HEK293 (cell line): ENCODE data around the gene TMEM233.

Experiments used
- CTCF ChIA-PET: fragments of 350-600 bp; formaldehyde crosslinking; extraction: SDS; loops from one replicate; lab custom pipeline; 2021; ENCODE audit warnings: antibody characterized with exemption; lab: Yijun Ruan, JAX
- POLR2A ChIA-PET: fragments of 300-600 bp; formaldehyde crosslinking; extraction: SDS; loops from one replicate; lab custom pipeline; 2020; ENCODE audit warnings: antibody characterized with exemption, inconsistent platforms; lab: Yijun Ruan, JAX
- H3K27ac ChIP-seq: fragments of 200-500 bp; sonication (Bioruptor generic); 2 replicates; pipeline ENCODE4 v1.5.1; 2014; ENCODE audit warnings: low read depth, low read length, control low read depth, inconsistent platforms; ENCODE audit errors: extremely low read depth
- H3K36me3 ChIP-seq, 2 experiments: fragments of 200-500 bp in 1 of 2; sonication (Bioruptor generic) in 1 of 2; 1 replicate in 1 of 2; 2 replicates in 1 of 2; pipeline ENCODE4 v1.5.1; 2014 to 2017; ENCODE audit warnings: inconsistent platforms in 2 of 2, low read length in 2 of 2; ENCODE audit not compliant: control insufficient read depth in 2 of 2, insufficient read depth in 1 of 2
- H3K4me1 ChIP-seq: fragments of 200-500 bp; sonication (Bioruptor generic); 2 replicates; pipeline ENCODE4 v1.5.1; 2014; ENCODE audit warnings: mild to moderate bottlenecking, low read length, inconsistent platforms; ENCODE audit not compliant: control insufficient read depth, insufficient read depth
- H3K4me3 ChIP-seq: 2 replicates; pipeline ENCODE4 v1.5.1; 2011; ENCODE audit warnings: low read depth, mild to moderate bottlenecking, control low read depth, low read length, moderate library complexity
- H3K9me3 ChIP-seq: fragments of 200-500 bp; sonication (Bioruptor generic); 2 replicates; pipeline ENCODE4 v1.5.1; 2014; ENCODE audit warnings: low read depth, low read length, inconsistent platforms; ENCODE audit not compliant: control insufficient read depth, insufficient read depth
- KLF1 ChIP-seq: fragments of 450-650 bp; formaldehyde crosslinking; IDR thresholded peaks from 2 replicates; pipeline ENCODE4 v1.5.1; 2016; ENCODE audit warnings: missing biosample characterization, missing genetic modification characterization
- REPIN1 ChIP-seq: fragments of 450-650 bp; formaldehyde crosslinking; IDR thresholded peaks from 2 replicates; pipeline ENCODE4 v1.5.1; 2017; ENCODE audit warnings: missing biosample characterization, missing genetic modification characterization, low read depth
- ZFP69B ChIP-seq: fragments of 450-650 bp; formaldehyde crosslinking; IDR thresholded peaks from 2 replicates; pipeline ENCODE4 v1.5.1; 2016; ENCODE audit warnings: missing biosample characterization, missing genetic modification characterization
- ZNF274 ChIP-seq, 2 experiments: fragments of 200-500 bp in 1 of 2; fragments of 450-650 bp in 1 of 2; sonication (Bioruptor generic) in 1 of 2; formaldehyde crosslinking in 1 of 2; IDR thresholded peaks; 2 replicates each; pipeline versions ENCODE4 v1.5.1 to v1.6.1; 2014 to 2016; ENCODE audit warnings: borderline replicate concordance in 1 of 2, inconsistent platforms in 1 of 2, low read length in 1 of 2, missing biosample characterization in 1 of 2, missing genetic modification characterization in 1 of 2
- ZNF423 ChIP-seq: fragments of 450-650 bp; formaldehyde crosslinking; IDR thresholded peaks from 2 replicates; pipeline ENCODE4 v1.5.1; 2016; ENCODE audit warnings: missing biosample characterization, missing genetic modification characterization
- ZNF600 ChIP-seq: fragments of 450-650 bp; formaldehyde crosslinking; IDR thresholded peaks from 2 replicates; pipeline ENCODE4 v1.5.1; 2016; ENCODE audit warnings: missing biosample characterization, missing genetic modification characterization
- ZNF707 ChIP-seq: fragments of 450-650 bp; formaldehyde crosslinking; IDR thresholded peaks from 2 replicates; pipeline ENCODE4 v1.5.1; 2016; ENCODE audit warnings: missing biosample characterization, missing genetic modification characterization
- ZNF76 ChIP-seq: fragments of 450-650 bp; formaldehyde crosslinking; IDR thresholded peaks from 2 replicates; pipeline ENCODE4; 2016; ENCODE audit warnings: low read depth, missing biosample characterization, missing genetic modification characterization, borderline replicate concordance
- ZNF777 ChIP-seq: fragments of 450-650 bp; formaldehyde crosslinking; IDR thresholded peaks from 2 replicates; pipeline ENCODE4 v1.5.1; 2017; ENCODE audit warnings: missing biosample characterization, missing genetic modification characterization, borderline replicate concordance
- ZNF791 ChIP-seq: fragments of 450-650 bp; formaldehyde crosslinking; IDR thresholded peaks from 2 replicates; pipeline ENCODE4 v1.5.1; 2016; ENCODE audit warnings: missing biosample characterization, missing genetic modification characterization
- TF ChIP-seq, protein P1 (sequence below): fragments of 450-650 bp; formaldehyde crosslinking; IDR thresholded peaks from 2 replicates; pipeline ENCODE4 v1.5.0; 2017; ENCODE audit warnings: missing biosample characterization, missing genetic modification characterization, borderline replicate concordance
- TF ChIP-seq, protein P2 (sequence below): fragments of 450-650 bp; formaldehyde crosslinking; IDR thresholded peaks from 2 replicates; pipeline ENCODE4 v1.5.1; 2016; ENCODE audit warnings: missing biosample characterization, missing genetic modification characterization, borderline replicate concordance
- TF ChIP-seq, protein P3 (sequence below): fragments of 450-650 bp; formaldehyde crosslinking; IDR thresholded peaks from 2 replicates; pipeline ENCODE4 v1.5.1; 2016; ENCODE audit warnings: missing biosample characterization, missing genetic modification characterization

The TMEM233 gene

DNA sequence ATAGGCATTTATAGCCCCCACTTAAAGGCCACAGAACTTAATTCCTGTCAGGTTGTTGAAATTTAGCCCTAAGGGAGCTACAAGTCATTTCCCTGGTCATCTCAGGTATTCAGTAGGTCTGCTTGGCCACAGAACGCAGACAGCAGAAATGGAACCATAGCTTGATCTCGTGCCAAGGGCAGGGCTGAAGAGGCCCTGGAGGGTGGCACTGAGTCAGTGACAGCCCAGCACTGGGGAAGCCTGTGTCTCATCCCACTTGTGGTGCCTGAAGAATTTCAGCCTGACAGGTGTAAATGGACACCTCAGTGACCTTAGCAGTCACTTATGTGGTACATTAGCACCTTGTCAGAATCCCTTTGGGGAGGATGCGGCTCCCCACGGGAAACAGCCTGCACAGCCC, 81.0 kb downstream of the TMEM233 start:
- Histone ChIP-seq H3K4me3 (no peak overlapping the region), H3K36me3 (peaks cover 51 to 100% of the 10 kb centered on the region in 2 experiments), H3K27ac (no peak overlapping the region), H3K9me3 (no peaks in the 10 kb centered on the region), H3K4me1 (no peaks in the 10 kb centered on the region)
- TF ChIP-seq ZNF423 (tag by site-specific recombination): no peak
- TF ChIP-seq ZNF76 (tag by site-specific recombination): no peak
- TF ChIP-seq ZFP69B: no peak
- TF ChIP-seq ZNF707: no peak
- ChIA-PET POLR2A (no interaction called here), CTCF (interaction anchor here (0.6 kb wide), 1 partner anchor 108 kb away, joined by 3 read pairs; no protein-coding TSS in a partner anchor)

DNA sequence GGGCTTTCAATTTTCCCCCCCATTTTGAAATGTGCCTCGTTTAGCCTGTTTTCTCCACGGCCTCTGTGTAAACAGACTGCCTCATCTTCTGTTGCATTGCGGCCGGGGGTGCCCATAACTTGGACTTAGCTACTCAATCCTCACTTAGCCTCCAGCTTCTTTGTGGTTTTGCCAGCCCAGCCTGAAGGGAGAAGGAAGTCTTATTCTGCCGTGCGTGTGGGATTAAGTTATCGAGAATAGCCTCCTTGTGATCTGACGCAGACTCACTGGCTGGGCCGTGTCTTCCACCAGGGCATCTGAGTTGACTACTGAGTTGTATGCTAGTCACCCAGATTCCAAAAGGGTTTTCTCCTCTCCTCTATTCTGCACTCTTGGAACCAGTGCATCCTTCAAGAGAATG, 82.4 kb downstream of the TMEM233 start:
- CTCF ChIA-PET: no interaction called here
- TF ChIP-seq ZNF791 (tag by site-specific recombination): no peak
- TF ChIP-seq, protein P1, sequence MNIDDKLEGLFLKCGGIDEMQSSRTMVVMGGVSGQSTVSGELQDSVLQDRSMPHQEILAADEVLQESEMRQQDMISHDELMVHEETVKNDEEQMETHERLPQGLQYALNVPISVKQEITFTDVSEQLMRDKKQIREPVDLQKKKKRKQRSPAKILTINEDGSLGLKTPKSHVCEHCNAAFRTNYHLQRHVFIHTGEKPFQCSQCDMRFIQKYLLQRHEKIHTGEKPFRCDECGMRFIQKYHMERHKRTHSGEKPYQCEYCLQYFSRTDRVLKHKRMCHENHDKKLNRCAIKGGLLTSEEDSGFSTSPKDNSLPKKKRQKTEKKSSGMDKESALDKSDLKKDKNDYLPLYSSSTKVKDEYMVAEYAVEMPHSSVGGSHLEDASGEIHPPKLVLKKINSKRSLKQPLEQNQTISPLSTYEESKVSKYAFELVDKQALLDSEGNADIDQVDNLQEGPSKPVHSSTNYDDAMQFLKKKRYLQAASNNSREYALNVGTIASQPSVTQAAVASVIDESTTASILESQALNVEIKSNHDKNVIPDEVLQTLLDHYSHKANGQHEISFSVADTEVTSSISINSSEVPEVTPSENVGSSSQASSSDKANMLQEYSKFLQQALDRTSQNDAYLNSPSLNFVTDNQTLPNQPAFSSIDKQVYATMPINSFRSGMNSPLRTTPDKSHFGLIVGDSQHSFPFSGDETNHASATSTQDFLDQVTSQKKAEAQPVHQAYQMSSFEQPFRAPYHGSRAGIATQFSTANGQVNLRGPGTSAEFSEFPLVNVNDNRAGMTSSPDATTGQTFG (tag by site-specific recombination): no peak
- TF ChIP-seq ZNF600: no peak
- no peak for TF ChIP-seq ZNF777
- TF ChIP-seq, protein P2, sequence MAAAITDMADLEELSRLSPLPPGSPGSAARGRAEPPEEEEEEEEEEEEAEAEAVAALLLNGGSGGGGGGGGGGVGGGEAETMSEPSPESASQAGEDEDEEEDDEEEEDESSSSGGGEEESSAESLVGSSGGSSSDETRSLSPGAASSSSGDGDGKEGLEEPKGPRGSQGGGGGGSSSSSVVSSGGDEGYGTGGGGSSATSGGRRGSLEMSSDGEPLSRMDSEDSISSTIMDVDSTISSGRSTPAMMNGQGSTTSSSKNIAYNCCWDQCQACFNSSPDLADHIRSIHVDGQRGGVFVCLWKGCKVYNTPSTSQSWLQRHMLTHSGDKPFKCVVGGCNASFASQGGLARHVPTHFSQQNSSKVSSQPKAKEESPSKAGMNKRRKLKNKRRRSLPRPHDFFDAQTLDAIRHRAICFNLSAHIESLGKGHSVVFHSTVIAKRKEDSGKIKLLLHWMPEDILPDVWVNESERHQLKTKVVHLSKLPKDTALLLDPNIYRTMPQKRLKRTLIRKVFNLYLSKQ (tag by site-specific recombination): no peak
- TF ChIP-seq KLF1 (tag by site-specific recombination): no peak
- H3K27ac ChIP-seq: no peak overlapping the region
- no peak overlapping the region for H3K4me3 ChIP-seq
- peaks cover 50 to 100% of the 10 kb centered on the region in 2 experiments for H3K36me3 ChIP-seq
- no peaks in the 10 kb centered on the region for H3K4me1 ChIP-seq
- no peaks in the 10 kb centered on the region for H3K9me3 ChIP-seq
- POLR2A ChIA-PET: interaction anchor here (1.6 kb wide), 1 partner anchor 8 kb away, joined by 3 read pairs; the partner anchor contains the start of gene PRKAB1

DNA sequence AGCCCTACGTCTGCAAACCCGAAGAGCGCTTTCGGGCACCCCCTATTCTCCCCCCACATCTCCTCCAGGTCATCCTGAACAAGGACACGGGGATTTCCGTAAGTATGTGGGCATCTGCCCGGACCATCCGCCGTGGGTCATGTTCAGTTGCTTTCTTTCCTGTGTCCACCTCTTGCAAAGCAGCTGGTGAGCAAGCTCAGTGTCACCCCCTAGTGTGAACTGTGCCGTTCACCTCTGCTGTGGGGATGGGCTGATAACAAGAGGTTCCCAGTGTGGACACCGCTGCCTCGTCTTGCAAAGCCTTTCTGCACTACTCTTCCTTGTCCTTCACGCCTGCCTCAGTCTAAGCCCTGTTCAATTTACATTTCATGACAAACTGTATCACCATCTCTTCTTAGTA, 83.0 kb downstream of the TMEM233 start:
- H3K9me3 ChIP-seq: no peaks in the 10 kb centered on the region
- H3K36me3 ChIP-seq: peaks cover 47 to 100% of the 10 kb centered on the region in 2 experiments
- H3K27ac ChIP-seq: no peak overlapping the region
- CTCF ChIA-PET: interaction anchor here (0.6 kb wide), 1 partner anchor 9 kb away, joined by 4 read pairs; the partner anchor contains the start of gene PRKAB1
- POLR2A ChIA-PET: interaction anchor here (1.6 kb wide), 1 partner anchor 9 kb away, joined by 3 read pairs; the partner anchor contains the start of gene PRKAB1
- TF ChIP-seq REPIN1 (tag by site-specific recombination) (no peak), ZNF274 (IDR thresholded peaks at IDR 0.05; ENCODE audit: low read length) (no peak), ZNF274 (tag by site-specific recombination; IDR thresholded peaks at IDR 0.05; ENCODE audit: borderline replicate concordance) (no peak)
- TF ChIP-seq, protein P3, sequence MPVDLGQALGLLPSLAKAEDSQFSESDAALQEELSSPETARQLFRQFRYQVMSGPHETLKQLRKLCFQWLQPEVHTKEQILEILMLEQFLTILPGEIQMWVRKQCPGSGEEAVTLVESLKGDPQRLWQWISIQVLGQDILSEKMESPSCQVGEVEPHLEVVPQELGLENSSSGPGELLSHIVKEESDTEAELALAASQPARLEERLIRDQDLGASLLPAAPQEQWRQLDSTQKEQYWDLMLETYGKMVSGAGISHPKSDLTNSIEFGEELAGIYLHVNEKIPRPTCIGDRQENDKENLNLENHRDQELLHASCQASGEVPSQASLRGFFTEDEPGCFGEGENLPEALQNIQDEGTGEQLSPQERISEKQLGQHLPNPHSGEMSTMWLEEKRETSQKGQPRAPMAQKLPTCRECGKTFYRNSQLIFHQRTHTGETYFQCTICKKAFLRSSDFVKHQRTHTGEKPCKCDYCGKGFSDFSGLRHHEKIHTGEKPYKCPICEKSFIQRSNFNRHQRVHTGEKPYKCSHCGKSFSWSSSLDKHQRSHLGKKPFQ (tag by site-specific recombination): peak; percentile 64; the same call in 1 of the 2 replicates
- no peaks in the 10 kb centered on the region for H3K4me1 ChIP-seq
- H3K4me3 ChIP-seq: no peak overlapping the region
